Liver (tissue), 3 donors: ENCODE measurements around the gene ARHGEF12.

Experiments
- CTCF ChIP-seq: fragments of 150-350 bp; IDR thresholded peaks from 2 replicates; pipeline ENCODE4 v1.5.1; 2017; ENCODE audit warnings: improper control_type of control experiment, low read depth, low read length; ENCODE audit not compliant: missing input control
- EGR1 ChIP-seq, 2 donors: IDR thresholded peaks; 2 replicates each; pipeline ENCODE4 v1.6.1; 2016 to 2018; ENCODE audit warnings: antibody characterized with exemption in 2 of 2, low read depth in 2 of 2
- GABPA ChIP-seq, 2 donors: IDR thresholded peaks in 1 of 2; conservative IDR thresholded peaks in 1 of 2; 2 replicates each; pipeline ENCODE4 v1.6.1; 2016; ENCODE audit warnings: antibody characterized with exemption in 2 of 2, mild to moderate bottlenecking in 1 of 2, moderate library complexity in 1 of 2
- HNF4A ChIP-seq, 2 donors: conservative IDR thresholded peaks; 2 replicates each; pipeline ENCODE4 v1.6.1; 2016; ENCODE audit warnings: antibody characterized with exemption in 2 of 2, mild to moderate bottlenecking in 2 of 2
- HNF4G ChIP-seq: IDR thresholded peaks from 2 replicates; pipeline ENCODE4 v1.6.1; 2016; ENCODE audit warnings: antibody characterized with exemption
- MAX ChIP-seq: IDR thresholded peaks from 2 replicates; pipeline ENCODE4 v1.6.1; 2016; ENCODE audit warnings: antibody characterized with exemption
- RAD21 ChIP-seq, 2 donors: IDR thresholded peaks; 2 replicates each; pipeline ENCODE4 v1.6.1; 2016; ENCODE audit warnings: antibody characterized with exemption in 2 of 2, mild to moderate bottlenecking in 2 of 2
- RXRA ChIP-seq, 2 donors: IDR thresholded peaks; 2 replicates each; pipeline ENCODE4 v1.6.1; 2017 to 2018; ENCODE audit warnings: antibody characterized with exemption in 2 of 2, mild to moderate bottlenecking in 1 of 2
- SP1 ChIP-seq: IDR thresholded peaks from 2 replicates; pipeline ENCODE4 v1.6.1; 2018; ENCODE audit warnings: antibody characterized with exemption, mild to moderate bottlenecking
- TAF1 ChIP-seq: conservative IDR thresholded peaks from 2 replicates; pipeline ENCODE4 v1.6.1; 2016; ENCODE audit warnings: antibody characterized with exemption, mild to moderate bottlenecking
- TF ChIP-seq, protein P1 (sequence below): IDR thresholded peaks from 2 replicates; pipeline ENCODE4 v1.6.1; 2016; ENCODE audit warnings: antibody characterized with exemption
- TF ChIP-seq, protein P2 (sequence below): IDR thresholded peaks from 2 replicates; pipeline ENCODE4 v1.6.1; 2016; ENCODE audit warnings: antibody characterized with exemption, mild to moderate bottlenecking
- TF ChIP-seq, protein P3 (sequence below): IDR thresholded peaks from 2 replicates; pipeline ENCODE4 v1.6.1; 2016; ENCODE audit warnings: antibody characterized with exemption
- donor health status: healthy.
- donor health status: healthy.

DNA sequence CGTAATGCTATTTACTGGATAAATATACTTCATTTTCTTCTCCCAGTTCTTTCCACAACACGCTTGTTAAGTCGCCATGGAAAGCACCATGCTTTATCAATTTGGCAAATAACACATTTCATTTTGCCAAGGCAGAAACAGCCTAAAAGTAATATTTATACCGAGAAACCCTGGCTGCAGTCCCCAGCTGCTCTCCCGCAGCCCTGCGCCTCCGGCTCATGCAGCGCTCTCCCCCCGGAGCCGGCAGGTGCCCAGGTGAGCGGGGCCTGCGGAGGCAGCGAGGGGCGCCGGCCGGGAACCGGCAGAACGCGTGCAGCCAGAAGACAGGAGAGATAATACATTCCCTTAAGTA, 681 bp upstream of the ARHGEF12 start:
- TF ChIP-seq HNF4G (no peak), CTCF (no peak), RAD21 (IDR thresholded peaks at IDR 0.05) (no peak), TAF1 (no peak), EGR1 (IDR thresholded peaks at IDR 0.05; ENCODE audit: low read depth in 2 of 2) (no peak), GABPA (IDR thresholded peaks at IDR 0.05 in 1 of 2, conservative IDR thresholded peaks at IDR 0.05 in 1 of 2) (no peak), SP1 (no peak), RXRA (IDR thresholded peaks at IDR 0.05) (no peak), MAX (no peak), HNF4A (conservative IDR thresholded peaks at IDR 0.05) (no peak)
- TF ChIP-seq, protein P1, sequence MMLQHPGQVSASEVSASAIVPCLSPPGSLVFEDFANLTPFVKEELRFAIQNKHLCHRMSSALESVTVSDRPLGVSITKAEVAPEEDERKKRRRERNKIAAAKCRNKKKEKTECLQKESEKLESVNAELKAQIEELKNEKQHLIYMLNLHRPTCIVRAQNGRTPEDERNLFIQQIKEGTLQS = no peak
- TF ChIP-seq, protein P2, sequence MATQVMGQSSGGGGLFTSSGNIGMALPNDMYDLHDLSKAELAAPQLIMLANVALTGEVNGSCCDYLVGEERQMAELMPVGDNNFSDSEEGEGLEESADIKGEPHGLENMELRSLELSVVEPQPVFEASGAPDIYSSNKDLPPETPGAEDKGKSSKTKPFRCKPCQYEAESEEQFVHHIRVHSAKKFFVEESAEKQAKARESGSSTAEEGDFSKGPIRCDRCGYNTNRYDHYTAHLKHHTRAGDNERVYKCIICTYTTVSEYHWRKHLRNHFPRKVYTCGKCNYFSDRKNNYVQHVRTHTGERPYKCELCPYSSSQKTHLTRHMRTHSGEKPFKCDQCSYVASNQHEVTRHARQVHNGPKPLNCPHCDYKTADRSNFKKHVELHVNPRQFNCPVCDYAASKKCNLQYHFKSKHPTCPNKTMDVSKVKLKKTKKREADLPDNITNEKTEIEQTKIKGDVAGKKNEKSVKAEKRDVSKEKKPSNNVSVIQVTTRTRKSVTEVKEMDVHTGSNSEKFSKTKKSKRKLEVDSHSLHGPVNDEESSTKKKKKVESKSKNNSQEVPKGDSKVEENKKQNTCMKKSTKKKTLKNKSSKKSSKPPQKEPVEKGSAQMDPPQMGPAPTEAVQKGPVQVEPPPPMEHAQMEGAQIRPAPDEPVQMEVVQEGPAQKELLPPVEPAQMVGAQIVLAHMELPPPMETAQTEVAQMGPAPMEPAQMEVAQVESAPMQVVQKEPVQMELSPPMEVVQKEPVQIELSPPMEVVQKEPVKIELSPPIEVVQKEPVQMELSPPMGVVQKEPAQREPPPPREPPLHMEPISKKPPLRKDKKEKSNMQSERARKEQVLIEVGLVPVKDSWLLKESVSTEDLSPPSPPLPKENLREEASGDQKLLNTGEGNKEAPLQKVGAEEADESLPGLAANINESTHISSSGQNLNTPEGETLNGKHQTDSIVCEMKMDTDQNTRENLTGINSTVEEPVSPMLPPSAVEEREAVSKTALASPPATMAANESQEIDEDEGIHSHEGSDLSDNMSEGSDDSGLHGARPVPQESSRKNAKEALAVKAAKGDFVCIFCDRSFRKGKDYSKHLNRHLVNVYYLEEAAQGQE = no peak
- TF ChIP-seq, protein P3, sequence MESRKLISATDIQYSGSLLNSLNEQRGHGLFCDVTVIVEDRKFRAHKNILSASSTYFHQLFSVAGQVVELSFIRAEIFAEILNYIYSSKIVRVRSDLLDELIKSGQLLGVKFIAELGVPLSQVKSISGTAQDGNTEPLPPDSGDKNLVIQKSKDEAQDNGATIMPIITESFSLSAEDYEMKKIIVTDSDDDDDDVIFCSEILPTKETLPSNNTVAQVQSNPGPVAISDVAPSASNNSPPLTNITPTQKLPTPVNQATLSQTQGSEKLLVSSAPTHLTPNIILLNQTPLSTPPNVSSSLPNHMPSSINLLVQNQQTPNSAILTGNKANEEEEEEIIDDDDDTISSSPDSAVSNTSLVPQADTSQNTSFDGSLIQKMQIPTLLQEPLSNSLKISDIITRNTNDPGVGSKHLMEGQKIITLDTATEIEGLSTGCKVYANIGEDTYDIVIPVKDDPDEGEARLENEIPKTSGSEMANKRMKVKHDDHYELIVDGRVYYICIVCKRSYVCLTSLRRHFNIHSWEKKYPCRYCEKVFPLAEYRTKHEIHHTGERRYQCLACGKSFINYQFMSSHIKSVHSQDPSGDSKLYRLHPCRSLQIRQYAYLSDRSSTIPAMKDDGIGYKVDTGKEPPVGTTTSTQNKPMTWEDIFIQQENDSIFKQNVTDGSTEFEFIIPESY = no peak
